ENCODE results near the gene TNFRSF4.

The TNFRSF4 gene

DNA sequence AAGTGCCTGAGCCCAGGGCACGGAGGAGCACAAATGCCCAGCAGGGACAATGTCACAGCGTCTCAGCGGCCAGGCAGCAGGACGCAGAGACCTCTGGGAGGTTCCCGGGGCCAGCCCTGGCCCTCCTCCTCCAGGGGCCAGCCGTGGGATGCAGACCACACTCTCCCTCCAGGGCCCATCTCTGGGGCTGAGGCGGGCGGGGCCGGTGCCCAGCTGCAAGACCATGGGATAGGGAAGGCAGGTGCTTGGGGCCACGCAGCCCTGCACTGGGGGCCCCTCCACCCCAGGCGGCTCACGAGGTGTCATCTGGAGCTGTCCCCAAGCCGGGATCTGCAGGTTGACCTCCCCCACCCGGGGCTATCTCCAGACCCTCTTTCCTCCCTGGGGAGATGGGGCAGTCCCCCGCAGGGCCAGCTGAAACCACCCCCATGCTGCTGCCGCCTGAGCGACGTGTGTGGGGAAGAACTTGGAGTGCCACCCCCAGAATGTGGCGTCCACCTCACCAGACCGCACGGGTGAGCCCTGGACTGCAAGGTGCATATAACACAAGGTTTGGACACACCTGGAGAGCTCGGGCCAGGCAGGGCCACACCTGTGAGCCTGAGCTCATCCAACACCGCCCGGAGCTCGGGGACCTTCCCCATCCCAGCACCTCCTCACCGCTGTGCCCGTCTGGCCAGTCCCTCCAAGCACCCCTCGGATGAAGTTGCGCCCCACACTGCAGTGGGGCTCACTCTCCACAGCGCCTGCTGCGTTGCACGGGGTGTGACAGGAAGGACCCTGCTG lies 44.3 kb downstream of the TNFRSF4 start:
- no peak for DNase-seq (ENCODE audit: low read depth in 2 of 2)

DNA sequence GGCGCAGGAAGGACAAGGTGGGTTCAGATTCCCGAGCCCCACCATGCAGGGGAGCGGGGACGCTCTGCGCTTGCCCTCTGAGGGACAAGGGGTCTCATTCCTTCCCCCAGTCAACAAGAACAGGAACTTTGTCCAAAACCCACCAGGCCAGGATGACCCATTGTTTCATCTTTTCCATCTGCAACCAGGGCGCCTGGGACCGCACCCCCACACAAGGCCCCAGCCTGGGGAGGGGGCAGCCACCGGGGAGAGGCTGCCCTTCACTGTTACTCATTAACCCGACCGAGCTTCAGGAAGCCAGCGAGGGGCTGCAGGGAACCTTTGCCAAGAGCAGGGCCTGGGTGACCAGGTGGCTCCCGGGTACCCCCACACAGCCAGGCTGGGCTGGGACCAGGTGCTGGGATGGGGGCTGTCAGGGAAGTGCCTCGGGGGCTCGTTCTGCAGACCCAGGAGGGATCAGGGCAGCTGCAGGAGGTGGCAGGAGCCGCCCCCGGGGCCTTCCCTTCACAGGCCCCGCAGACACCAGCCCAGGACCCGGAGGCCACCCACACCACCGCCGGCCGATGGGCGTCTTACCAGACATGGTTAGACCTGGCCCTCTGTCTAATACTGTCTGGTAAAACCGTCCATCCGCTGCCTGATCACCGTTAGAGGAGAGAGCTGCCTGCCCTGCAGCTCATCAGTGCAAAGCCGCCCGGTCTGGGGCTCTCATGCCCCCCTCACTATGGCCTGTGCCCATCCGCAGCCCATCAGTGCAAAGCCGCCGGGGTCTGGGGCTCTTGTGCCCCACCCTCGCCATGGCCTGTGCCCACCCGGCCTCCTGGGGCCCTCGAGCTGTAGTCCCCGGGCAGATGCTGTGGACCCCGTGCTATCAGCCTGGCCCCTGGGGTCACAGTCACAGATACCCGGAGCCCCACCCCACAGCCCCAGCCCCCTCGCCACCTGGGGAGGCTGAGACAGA lies 45.2 kb downstream of the TNFRSF4 start:
- DNase-seq (ENCODE audit: low read depth in 2 of 2): no peak

DNA sequence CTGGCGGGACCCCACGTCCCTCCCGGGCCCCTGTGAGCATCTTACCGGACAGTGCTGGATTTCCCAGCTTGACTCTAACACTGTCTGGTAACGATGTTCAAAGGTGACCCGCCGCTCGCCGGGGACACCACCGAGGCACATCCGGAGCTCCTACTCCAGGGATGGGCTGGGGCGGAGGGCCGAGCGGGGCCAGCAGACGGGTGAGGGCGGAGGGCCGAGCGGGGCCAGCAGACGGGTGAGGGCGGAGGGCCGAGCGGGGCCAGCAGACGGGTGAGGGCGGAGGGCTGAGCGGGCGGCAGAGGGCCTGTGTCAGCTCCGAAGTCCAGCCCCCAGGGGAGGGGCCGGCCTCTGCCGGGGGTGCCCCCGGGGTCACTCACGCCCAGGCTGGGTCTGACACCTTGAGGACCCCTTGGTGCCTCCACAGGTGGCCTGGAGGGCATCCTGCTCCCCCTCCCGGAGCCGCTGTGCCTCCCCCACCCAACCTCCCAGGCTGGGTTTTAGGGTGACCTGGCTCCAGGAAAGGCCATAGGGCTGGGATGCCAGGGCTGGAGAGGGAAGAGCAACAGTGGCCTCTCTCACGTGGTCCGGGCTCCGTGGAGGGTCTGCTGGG lies 46.0 kb downstream of the TNFRSF4 start:
- no peak for DNase-seq (ENCODE audit: low read depth in 2 of 2)

DNA sequence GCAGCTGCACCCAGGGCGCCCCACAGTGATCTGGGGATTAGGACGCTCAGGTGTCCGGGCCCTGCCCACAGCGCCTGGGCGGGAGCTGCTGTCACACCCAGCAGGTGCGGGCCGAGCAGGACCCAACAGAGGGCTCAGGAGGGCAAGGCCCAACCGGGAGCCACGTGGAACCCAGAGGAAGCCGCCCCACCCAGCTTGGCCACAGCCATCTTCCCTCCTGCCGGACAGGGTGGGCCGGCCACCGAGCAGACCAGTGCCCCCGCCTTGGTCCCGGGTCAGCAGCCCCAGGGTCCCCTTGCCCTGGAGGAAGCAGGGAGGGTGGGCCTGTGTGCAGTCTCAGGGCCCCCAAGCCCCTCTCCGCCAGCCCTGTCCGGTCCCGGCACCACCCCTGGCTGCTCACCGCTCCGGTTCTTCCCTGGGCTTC lies 46.5 kb downstream of the TNFRSF4 start:
- no peak for DNase-seq (ENCODE audit: low read depth in 2 of 2)

DNA sequence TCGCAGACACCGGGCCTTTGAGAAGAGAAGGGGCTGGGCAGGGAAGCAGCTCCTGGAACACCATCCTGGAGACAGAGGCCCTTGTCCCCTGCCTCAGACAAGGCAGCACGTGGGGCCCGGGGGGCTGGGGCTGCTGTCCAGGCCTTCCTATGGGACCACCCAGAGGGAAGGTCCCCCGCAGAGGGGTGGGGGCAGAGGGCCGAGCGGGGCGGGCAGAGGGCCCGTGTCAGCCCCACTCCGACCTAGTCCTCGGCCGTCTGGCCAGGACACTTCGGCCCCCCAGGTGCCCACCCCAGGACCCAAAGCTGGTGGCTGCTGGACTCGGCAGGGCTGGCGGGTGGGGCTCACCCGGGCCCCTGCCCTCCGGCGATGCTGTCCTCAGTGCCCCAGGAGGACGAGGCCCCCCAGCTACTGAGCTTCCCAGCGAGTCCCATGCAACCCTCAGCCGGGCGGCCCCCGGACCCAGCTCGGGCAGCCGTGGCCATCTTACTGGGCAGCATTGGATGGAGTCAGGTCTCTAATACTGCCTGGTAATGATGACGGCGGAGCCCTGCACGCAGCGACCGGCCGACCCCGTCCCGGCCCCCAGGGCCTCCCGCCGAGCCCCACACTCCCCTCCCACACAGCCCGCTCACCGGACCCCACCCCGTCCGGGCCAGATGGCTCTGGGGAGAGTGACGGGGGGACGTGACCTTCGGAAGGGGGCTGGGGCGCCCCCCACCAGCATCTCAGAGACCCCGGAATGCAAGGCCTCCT lies 47.1 kb downstream of the TNFRSF4 start:
- no peak for DNase-seq (ENCODE audit: low read depth in 2 of 2)

DNA sequence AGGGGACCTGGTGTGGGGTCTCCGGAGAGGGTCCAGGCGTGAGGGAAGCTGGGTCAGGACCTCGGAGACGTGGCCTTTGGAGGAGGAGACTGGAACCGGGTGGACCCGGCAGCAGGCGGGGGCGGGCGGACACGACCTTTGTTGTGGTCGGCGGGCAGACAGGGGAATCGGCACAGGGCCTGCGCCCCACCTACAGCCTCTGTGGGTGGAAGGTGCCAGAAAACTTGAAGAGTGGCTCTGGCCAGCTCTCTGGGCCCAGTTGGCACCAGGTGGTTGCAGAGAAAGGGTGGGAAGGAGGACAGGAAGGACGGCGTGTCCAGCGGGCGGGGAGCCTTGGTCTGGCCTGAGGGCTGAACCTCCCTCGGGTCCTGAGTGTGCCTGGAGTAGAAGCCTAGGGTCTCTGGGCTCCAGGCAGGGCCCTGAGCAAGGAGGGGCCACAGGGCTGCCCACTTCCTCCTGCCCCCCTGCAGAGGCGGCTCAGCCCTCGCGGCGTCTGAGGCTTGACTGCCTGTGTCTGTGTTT lies 48.0 kb downstream of the TNFRSF4 start:
- no peak for DNase-seq (ENCODE audit: low read depth in 2 of 2)

DNA sequence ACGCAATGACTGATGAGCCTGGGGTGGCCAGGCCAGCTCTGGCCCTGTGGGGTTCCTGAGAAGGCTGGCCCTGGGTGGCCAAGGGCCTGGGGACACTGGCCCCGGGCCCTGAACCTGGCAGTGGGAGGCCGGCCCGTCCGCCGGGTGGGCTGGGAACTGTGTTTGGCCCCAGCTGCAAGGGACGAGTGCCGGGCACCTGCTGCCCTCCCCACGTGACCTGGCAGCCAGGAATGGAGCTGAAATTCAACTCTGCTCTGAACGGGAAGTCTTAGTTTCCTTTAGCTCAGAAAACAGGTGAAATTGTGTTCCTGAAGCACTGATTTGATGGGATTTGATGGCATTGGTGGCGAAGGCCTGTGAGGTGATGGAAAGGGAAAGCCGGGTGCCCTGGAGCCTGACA lies 48.5 kb downstream of the TNFRSF4 start:
- no peak for DNase-seq (ENCODE audit: low read depth in 2 of 2)

DNA sequence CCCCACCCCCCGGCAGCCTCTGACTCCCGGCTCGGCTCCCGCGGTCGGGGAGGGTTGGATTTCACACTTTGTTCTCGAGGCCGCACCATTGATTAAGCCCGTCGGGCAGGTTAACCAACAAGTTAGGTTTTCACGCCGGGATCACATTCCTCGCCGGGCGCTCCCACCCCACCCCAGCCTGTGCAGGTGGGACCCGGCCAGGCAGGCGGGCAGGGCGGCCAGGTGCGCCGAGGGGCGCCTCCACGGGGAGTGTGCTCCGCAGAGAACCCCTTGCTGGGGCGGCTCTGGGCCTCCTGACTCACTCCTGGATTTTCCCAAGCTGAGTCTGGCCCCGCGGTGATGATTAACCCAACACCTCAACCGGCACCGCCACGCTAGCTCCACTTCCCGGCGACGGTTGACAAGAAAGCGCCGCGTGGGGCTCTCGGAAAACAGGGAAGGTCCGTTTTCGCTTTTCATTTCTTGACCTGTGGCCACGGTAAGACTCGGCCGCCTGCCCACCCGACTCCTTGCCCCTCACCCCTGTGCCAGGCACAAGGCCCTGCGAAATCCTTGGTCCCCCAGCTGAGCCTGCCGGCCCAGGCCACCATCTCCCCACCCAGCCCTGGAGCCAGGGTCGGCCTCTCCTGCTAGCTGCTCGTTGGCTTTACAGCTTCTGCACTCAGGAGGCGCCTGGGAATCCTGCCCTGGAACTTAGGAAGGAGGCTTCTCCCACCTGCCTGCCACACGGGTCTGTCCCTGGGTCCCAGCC lies 49.1 kb downstream of the TNFRSF4 start:
- no peak for DNase-seq (ENCODE audit: low read depth in 2 of 2)

DNA sequence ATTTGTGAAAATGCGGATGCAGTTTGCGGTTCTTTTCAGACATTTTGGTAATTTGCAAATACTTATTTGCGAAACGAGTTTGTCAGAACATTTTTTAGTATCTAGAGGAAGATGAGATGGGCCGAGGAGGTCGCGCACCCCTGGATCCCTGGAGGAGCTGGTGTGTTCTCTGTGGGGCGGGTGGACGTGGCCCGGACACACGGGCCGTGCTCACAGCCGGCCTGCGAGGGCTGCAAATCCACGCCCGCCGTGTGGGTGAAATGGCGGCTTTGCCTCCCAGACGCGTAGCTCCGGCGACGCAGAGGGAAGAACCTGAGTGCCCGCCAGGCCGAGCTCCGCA lies 49.6 kb downstream of the TNFRSF4 start:
- DNase-seq (ENCODE audit: low read depth in 2 of 2): no peak

DNA sequence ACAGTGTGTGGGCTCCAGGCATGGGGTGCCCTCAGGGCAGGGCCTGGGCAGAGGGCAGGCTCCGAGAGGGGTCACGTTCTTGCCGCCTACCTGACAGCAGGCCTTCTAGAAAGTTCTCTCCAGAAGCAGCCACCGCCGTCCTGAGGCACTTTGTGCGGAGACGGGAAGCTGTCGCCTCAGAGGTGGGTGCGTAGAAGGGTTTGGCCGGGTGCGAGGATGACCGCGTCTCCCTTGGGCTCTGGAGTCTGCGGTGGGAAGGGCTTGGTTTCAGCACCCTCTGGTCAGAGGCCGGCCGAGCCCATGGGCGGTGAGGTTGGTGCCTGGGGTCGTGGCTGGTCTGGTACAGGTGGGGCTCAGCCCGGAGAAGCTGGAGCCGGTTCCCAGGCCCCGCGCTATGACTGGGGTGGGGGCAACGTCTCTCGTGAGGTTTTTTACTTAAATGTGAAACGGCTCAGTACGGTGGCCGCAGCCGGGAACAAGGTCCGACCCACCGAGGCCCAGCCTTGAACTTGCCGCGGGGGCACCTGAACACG lies 50.3 kb downstream of the TNFRSF4 start:
- DNase-seq (ENCODE audit: low read depth in 2 of 2): no peak

DNA sequence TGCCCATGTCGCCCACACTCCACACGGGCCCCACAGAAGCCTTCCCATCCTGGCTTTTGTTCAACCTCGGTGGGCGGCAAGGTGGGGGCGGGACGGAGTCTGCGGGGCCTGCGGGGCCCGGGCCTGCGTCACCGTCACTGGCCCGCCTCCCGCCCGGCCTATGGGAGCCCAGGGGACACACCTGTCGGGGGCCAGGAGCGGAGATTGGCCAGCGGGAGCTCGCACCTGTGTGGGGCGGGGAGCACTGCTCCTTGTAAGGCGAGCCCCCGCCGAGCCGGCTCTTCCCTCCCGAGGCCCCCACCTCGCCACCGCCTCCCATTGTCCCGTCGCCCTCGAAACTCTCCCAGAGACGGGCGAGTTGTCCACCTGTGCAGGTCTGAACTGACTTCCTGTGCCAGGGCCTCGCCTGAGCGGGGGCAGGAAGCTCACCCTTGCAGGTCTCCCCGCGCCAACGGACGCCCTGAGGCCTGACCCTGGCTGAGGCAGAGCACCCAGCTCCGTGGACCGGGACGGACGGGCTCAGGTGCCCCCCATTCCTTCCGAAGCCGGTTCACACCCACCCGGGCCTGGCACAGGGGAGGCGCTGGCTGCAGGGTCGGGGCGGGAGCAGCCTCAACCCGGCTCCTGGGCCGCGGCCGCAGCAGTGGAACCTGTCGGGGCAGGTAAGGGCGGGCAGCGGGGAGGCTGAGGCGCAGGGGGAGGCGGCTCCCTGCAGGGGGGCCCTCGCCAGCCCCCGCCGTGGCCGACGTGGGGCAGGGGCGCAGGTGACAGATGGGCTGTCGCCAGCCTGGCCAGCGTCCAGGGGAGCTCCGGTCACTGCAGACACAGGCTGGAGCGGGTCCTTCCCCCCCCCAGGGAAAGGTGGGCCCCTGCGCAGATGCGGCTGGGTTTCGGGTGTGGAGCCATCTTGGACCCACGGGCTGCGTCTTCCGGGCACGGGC lies 51.1 kb downstream of the TNFRSF4 start:
- DNase-seq (ENCODE audit: low read depth in 2 of 2): no peak

DNA sequence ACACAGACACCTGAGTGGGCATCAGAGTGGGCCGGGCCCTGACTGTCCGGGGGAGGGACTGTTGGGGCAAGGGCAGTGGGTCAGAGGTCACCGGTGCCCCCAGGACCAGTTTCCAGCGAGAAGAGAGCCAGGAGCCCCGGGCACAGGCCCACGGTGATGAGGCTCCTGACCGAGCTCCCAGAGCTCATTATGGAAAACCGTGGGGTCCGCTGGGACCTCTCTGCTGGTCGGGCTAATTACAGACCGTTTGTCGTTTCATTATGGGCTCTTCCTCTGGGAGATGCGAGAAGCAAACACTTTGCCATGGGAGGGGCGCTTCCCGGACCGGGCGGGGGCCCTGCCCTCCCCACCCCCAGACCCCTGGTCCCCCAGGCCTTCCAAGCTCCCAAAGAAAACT lies 52.3 kb downstream of the TNFRSF4 start:
- no peak for DNase-seq (ENCODE audit: low read depth in 2 of 2)
